PC-3 (cell line): ENCODE measurements around the gene TMEM140.

Experiments used
- CTCF ChIP-seq: fragments of 300-600 bp; sonication (generic); conservative IDR thresholded peaks from 2 replicates; pipeline ENCODE4 v1.5.1; 2017; ENCODE audit warnings: antibody characterized with exemption, low read depth, mild to moderate bottlenecking, low read length
- EZH2 ChIP-seq: fragments of 300-600 bp; sonication (generic); IDR thresholded peaks from one replicate; pipeline ENCODE4 v1.6.1; 2017; ENCODE audit warnings: antibody characterized with exemption, mild to moderate bottlenecking, low read length; ENCODE audit not compliant: unreplicated experiment
- EZH2phosphoT487 ChIP-seq: fragments of 300-600 bp; sonication (generic); IDR thresholded peaks from 2 replicates; pipeline ENCODE4 v1.6.1; 2018; ENCODE audit warnings: mild to moderate bottlenecking, antibody characterized with exemption, low read length, borderline replicate concordance

DNA sequence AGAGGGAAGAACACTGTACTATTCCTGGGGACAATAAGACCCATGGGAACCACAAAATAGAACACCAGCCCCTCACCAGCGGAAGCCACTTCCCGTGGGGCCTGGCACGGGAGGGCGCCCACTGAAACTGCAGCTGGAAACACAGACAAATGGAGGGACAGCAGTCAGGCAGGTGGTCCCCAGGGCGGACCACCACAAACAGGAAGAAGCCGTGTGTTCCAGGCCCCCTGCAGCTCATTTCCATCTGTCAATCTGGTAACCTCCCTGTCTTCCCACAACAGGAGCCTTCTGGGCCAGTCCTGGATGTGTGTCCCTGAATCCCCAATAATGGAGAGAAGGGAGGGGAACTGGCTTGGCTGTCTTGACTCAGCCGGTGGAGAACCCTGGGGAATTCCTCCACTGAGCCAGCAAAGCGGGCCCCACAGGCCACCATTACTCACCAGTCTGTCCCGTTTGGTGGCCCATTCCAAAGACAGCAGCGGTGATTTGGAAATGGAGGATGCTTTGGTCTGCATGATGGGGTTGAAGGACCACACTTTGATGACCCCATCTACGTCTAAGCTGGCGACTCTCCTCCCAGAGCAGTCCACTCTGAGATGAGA, 46.7 kb downstream of the TMEM140 start:
- no peak for TF ChIP-seq CTCF
- no peak for TF ChIP-seq EZH2
- no peak for TF ChIP-seq EZH2phosphoT487
